ENCODE results near the gene CYBA. TPM values are rescaled to one million over a fixed set of nuclear protein-coding genes. Genes with fewer than 3 reads are reported as not detected.
A peak's percentile ranks its signal among the peaks of the same experiment; 100 is the strongest.

The CYBA gene
- total and polyA plus RNA-seq, 2 of the 13 experiments (the other 11 are each of a cell fraction or from before 2014, with no cell fraction given), result 196 to 250 TPM

GRCh38 chr16:88655733-88656281 is 5.0 kb upstream of the CYBA start:
- WGBS (ENCODE audit: low lambda C conversion rate), result 97% methylated on average over 21 of the region's 29 CpGs
- CTCF ChIA-PET (ENCODE audit: low intra/inter-chr PET ratio, low total read pairs), result no interaction called here
- no peaks in the 10 kb centered on the region for H3K27me3 ChIP-seq (ENCODE audit: control insufficient read depth in 1 of 2, insufficient read depth in 2 of 2, low read length in 2 of 2)
- no peak for ATAC-seq
- no peak overlapping the region for H3K4me3 ChIP-seq (replicated peaks in 1 of 3; ENCODE audit: insufficient read depth in 1 of 3, low read depth in 2 of 3, low read length in 3 of 3)
- H3K79me2 ChIP-seq (ENCODE audit: insufficient read depth, low read length), result peaks cover 40% of the 10 kb centered on the region
- in situ Hi-C loops (cut with HindIII; ENCODE audit: extremely low pct_ligation_motif_present, low pct_unique_long_range_greater_than_20kb) (no loop called here), intact Hi-C loops (cut with micrococcal nuclease; ENCODE audit: unreplicated experiment) (no loop called here)
- no TSS peak for BruUV-seq (replicated peaks)
- H3K27ac ChIP-seq (ENCODE audit: extremely low read length, insufficient read depth, low read length), result no peak overlapping the region
- no peak overlapping the region for H3K9ac ChIP-seq (ENCODE audit: insufficient read depth, low read depth, low read length)
- no peak overlapping the region for H2AFZ ChIP-seq (ENCODE audit: low read length)
- peaks cover 27% of the 10 kb centered on the region for H4K20me1 ChIP-seq (ENCODE audit: insufficient read depth, low read length)
- TF ChIP-seq RBM22 (optimal IDR thresholded peaks at IDR 0.05; ENCODE audit: low read length) (peak; percentile 51), NFE2 (CRISPR knock-in tag; IDR thresholded peaks at IDR 0.05) (no peak), FOXA3 (CRISPR knock-in tag; IDR thresholded peaks at IDR 0.05) (no peak), ZNF687 (CRISPR knock-in tag; IDR thresholded peaks at IDR 0.05) (0 out of 2 replicates have a peak, but pooled peaks have one; percentile 17), AGO2 (optimal IDR thresholded peaks at IDR 0.05; ENCODE audit: low read depth, low read length) (peak; percentile 56), ZHX1 (CRISPR knock-in tag; IDR thresholded peaks at IDR 0.05; ENCODE audit: low read depth) (no peak), MXD1 (CRISPR knock-in tag; IDR thresholded peaks at IDR 0.05) (0 out of 2 replicates have a peak, but pooled peaks have one; percentile 23)
- DNase-seq (ENCODE audit: low spot score), result no peak
- POLR2A ChIA-PET, result no interaction called here
- no peak for FAIRE-seq
- H3K4me1 ChIP-seq (ENCODE audit: insufficient read depth, low read length), result peaks cover 33% of the 10 kb centered on the region
- no peak overlapping the region for H3K4me2 ChIP-seq (ENCODE audit: low read depth, low read length)
- H3K9me3 ChIP-seq (ENCODE audit: low read length), result no peaks in the 10 kb centered on the region
- peaks cover 13 to 56% of the 10 kb centered on the region in 2 experiments for H3K36me3 ChIP-seq (replicated peaks in 1 of 2; ENCODE audit: control insufficient read depth in 1 of 2, insufficient read depth in 2 of 2, low read length in 2 of 2)
